Mesenchymal stem cell (in vitro differentiated cells and primary cell): ENCODE results near the gene CXCL8.

Experiments used
- DNase-seq: peaks from one replicate; pipeline ENCODE4 v3.0.0-alpha.2; 2013
- H2AFZ ChIP-seq: one replicate; pipeline ENCODE4 v1.6.1; 2013; ENCODE audit warnings: low read depth, mild to moderate bottlenecking, control low read depth, inconsistent platforms, low read length, moderate library complexity
- H2AK5ac ChIP-seq: 2 replicates; pipeline ENCODE4 v1.6.1; 2013; ENCODE audit warnings: low read length, moderate library complexity, mild to moderate bottlenecking, inconsistent platforms; ENCODE audit not compliant: severe bottlenecking
- H2BK120ac ChIP-seq: one replicate; pipeline ENCODE4 v1.6.1; 2013; ENCODE audit warnings: low read depth, mild to moderate bottlenecking, inconsistent platforms, low read length, moderate library complexity
- H2BK12ac ChIP-seq, 2 experiments: one replicate each; pipeline ENCODE4 v1.6.1; 2013; ENCODE audit warnings: inconsistent platforms in 2 of 2, low read length in 2 of 2, mild to moderate bottlenecking in 2 of 2, moderate library complexity in 2 of 2, control low read depth in 1 of 2
- H2BK15ac ChIP-seq: one replicate; pipeline ENCODE4 v1.6.1; 2013; ENCODE audit warnings: mild to moderate bottlenecking, low read depth, inconsistent platforms; ENCODE audit not compliant: poor library complexity, severe bottlenecking
- H2BK5ac ChIP-seq: 2 replicates; pipeline ENCODE4 v1.6.1; 2013; ENCODE audit warnings: low read depth, mild to moderate bottlenecking, low read length, control low read depth, inconsistent platforms; ENCODE audit not compliant: poor library complexity, severe bottlenecking
- H3K14ac ChIP-seq, 2 experiments: one replicate each; pipeline ENCODE4 v1.6.1; 2013; ENCODE audit warnings: inconsistent platforms in 2 of 2, low read length in 2 of 2, control low read depth in 1 of 2, mild to moderate bottlenecking in 1 of 2, moderate library complexity in 1 of 2
- H3K18ac ChIP-seq, 2 experiments: one replicate each; pipeline ENCODE4 v1.6.1; 2013; ENCODE audit warnings: inconsistent platforms in 2 of 2, low read length in 2 of 2, control low read depth in 1 of 2, low read depth in 1 of 2, mild to moderate bottlenecking in 1 of 2
- H3K23ac ChIP-seq, 2 experiments: one replicate each; pipeline ENCODE4 v1.6.1; 2013; ENCODE audit warnings: inconsistent platforms in 2 of 2, low read length in 2 of 2, mild to moderate bottlenecking in 2 of 2, moderate library complexity in 2 of 2, control low read depth in 1 of 2
- H3K27ac ChIP-seq: 2 replicates; pipeline ENCODE4 v1.5.1; 2013; ENCODE audit warnings: mild to moderate bottlenecking, moderate library complexity, low read length, control low read depth, inconsistent platforms; ENCODE audit not compliant: poor library complexity, severe bottlenecking
- H3K27me3 ChIP-seq, 2 experiments: 2 replicates each; pipeline versions ENCODE4 v1.6.1 to v1.7.0; 2013; ENCODE audit warnings: low read length in 2 of 2, mild to moderate bottlenecking in 2 of 2, moderate library complexity in 2 of 2, control low read depth in 1 of 2, inconsistent platforms in 1 of 2; ENCODE audit not compliant: control insufficient read depth in 1 of 2, insufficient read depth in 1 of 2
- H3K36me3 ChIP-seq, 2 experiments: 2 replicates each; pipeline versions ENCODE4 v1.6.1 to v1.7.0; 2013; ENCODE audit warnings: low read length in 2 of 2, control low read depth in 1 of 2, inconsistent platforms in 1 of 2, low read depth in 1 of 2, mild to moderate bottlenecking in 1 of 2; ENCODE audit not compliant: insufficient read depth in 2 of 2, control insufficient read depth in 1 of 2
- H3K4ac ChIP-seq, 2 experiments: one replicate each; pipeline ENCODE4 v1.6.1; 2013; ENCODE audit warnings: inconsistent platforms in 2 of 2, low read length in 2 of 2, mild to moderate bottlenecking in 2 of 2, moderate library complexity in 2 of 2, control low read depth in 1 of 2, low read depth in 1 of 2
- H3K4me1 ChIP-seq: 2 replicates; pipeline ENCODE4 v1.6.1; 2013; ENCODE audit warnings: low read depth, low read length, control low read depth; ENCODE audit not compliant: control insufficient read depth, insufficient read depth
- H3K4me2 ChIP-seq: 2 replicates; pipeline ENCODE4 v1.6.1; 2013; ENCODE audit warnings: low read length, mild to moderate bottlenecking, inconsistent platforms; ENCODE audit not compliant: poor library complexity, severe bottlenecking
- H3K4me3 ChIP-seq, 2 experiments: 2 replicates each; pipeline versions ENCODE4 v1.5.1 to v1.7.0; 2013; ENCODE audit warnings: low read length in 2 of 2, mild to moderate bottlenecking in 2 of 2, control low read depth in 1 of 2, low read depth in 1 of 2; ENCODE audit not compliant: insufficient read depth in 1 of 2
- H3K79me1 ChIP-seq: replicated peaks from 2 replicates; pipeline ENCODE4 v1.6.1; 2013; ENCODE audit warnings: mild to moderate bottlenecking, control low read depth, low read length, inconsistent platforms; ENCODE audit not compliant: poor library complexity, severe bottlenecking
- H3K9ac ChIP-seq: 2 replicates; pipeline ENCODE4 v1.7.0; 2013; ENCODE audit warnings: mild to moderate bottlenecking, low read length, moderate library complexity
- H3K9me3 ChIP-seq: 2 replicates; pipeline ENCODE4 v1.7.0; 2013; ENCODE audit warnings: mild to moderate bottlenecking, low read length; ENCODE audit not compliant: control insufficient read depth
- H4K8ac ChIP-seq: one replicate; pipeline ENCODE4 v1.6.1; 2013; ENCODE audit warnings: inconsistent platforms, mild to moderate bottlenecking, low read length, moderate library complexity
- H4K91ac ChIP-seq: one replicate; pipeline ENCODE4 v1.6.1; 2013; ENCODE audit warnings: mild to moderate bottlenecking, low read length, inconsistent platforms
- WGBS: methylation state at CpG from one replicate; pipeline ENCODE4 v1.1.7; 2013; ENCODE audit warnings: mixed read lengths; 5-methylcytosine and 5-hydroxymethylcytosine counted together

Gene CXCL8

GRCh38 chr4:73742490-73743160, 2.3 kb downstream of the CXCL8 start:
- Histone ChIP-seq H3K9ac (no peak overlapping the region), H2BK5ac (no peak overlapping the region), H2AK5ac (no peak overlapping the region), H2AFZ (no peak overlapping the region), H3K27ac (no peak overlapping the region), H3K79me1 (no peaks in the 10 kb centered on the region), H4K8ac (no peak overlapping the region), H3K27me3 (no peaks in the 10 kb centered on the region), H2BK15ac (no peak overlapping the region), H3K18ac (no peak overlapping the region), H3K14ac (no peak overlapping the region), H3K9me3 (no peaks in the 10 kb centered on the region), H3K4me3 (no peak overlapping the region), H3K36me3 (no peaks in the 10 kb centered on the region), H3K4me2 (no peak overlapping the region), H3K4ac (no peak overlapping the region), H2BK12ac (no peak overlapping the region), H3K4me1 (no peaks in the 10 kb centered on the region), H3K23ac (no peak overlapping the region), H2BK120ac (no peak overlapping the region), H4K91ac (no peak overlapping the region)
- 100% methylated on average over 2 of the region's 2 CpGs for WGBS
- DNase-seq: peak; percentile 32

- no peaks in the 10 kb centered on the region for H3K9me3 ChIP-seq
- no peak overlapping the region for H3K9ac ChIP-seq
- H2BK120ac ChIP-seq: no peak overlapping the region
- no peak overlapping the region for H2BK12ac ChIP-seq
- no peak for DNase-seq
- H3K18ac ChIP-seq: no peak overlapping the region
- no peak overlapping the region for H2BK5ac ChIP-seq
- no peak overlapping the region for H3K14ac ChIP-seq
- WGBS: no CpG with 5 or more reads among the region's 1 CpG
- H2AFZ ChIP-seq: no peak overlapping the region
- H3K4ac ChIP-seq: no peak overlapping the region
- no peak overlapping the region for H2BK15ac ChIP-seq
- no peak overlapping the region for H3K23ac ChIP-seq
- H4K91ac ChIP-seq: no peak overlapping the region
- no peak overlapping the region for H3K27ac ChIP-seq
- H4K8ac ChIP-seq: no peak overlapping the region
- no peak overlapping the region for H3K4me3 ChIP-seq
- H3K4me1 ChIP-seq: no peaks in the 10 kb centered on the region
- no peaks in the 10 kb centered on the region for H3K79me1 ChIP-seq
- H2AK5ac ChIP-seq: no peak overlapping the region
- no peaks in the 10 kb centered on the region for H3K27me3 ChIP-seq
- no peak overlapping the region for H3K4me2 ChIP-seq
- H3K36me3 ChIP-seq: no peaks in the 10 kb centered on the region
These were observed 2.9 kb downstream of the CXCL8 start for GRCh38 chr4:73743281-73743680.

- no peak overlapping the region for H4K8ac ChIP-seq
- no peak overlapping the region for H3K18ac ChIP-seq
These were observed 3.4 kb downstream of the CXCL8 start for GRCh38 chr4:73743795-73744194.

GRCh38 chr4:73744203-73744602, 3.8 kb downstream of the CXCL8 start:
- H3K23ac ChIP-seq: no peak overlapping the region
- WGBS: 90% methylated on average over 4 of the region's 5 CpGs
- H3K18ac ChIP-seq: no peak overlapping the region
- H2BK5ac ChIP-seq: no peak overlapping the region
- no peak overlapping the region for H2BK12ac ChIP-seq
- H3K14ac ChIP-seq: no peak overlapping the region
- no peaks in the 10 kb centered on the region for H3K4me1 ChIP-seq
- no peaks in the 10 kb centered on the region for H3K79me1 ChIP-seq
- DNase-seq: peak; percentile 52
- H3K9ac ChIP-seq: no peak overlapping the region
- H2AFZ ChIP-seq: no peak overlapping the region
- no peaks in the 10 kb centered on the region for H3K36me3 ChIP-seq
- no peak overlapping the region for H2BK15ac ChIP-seq
- no peak overlapping the region for H3K4ac ChIP-seq
- no peak overlapping the region for H2BK120ac ChIP-seq
- no peak overlapping the region for H3K4me2 ChIP-seq
- no peaks in the 10 kb centered on the region for H3K9me3 ChIP-seq
- no peak overlapping the region for H3K27ac ChIP-seq
- H4K91ac ChIP-seq: no peak overlapping the region
- no peaks in the 10 kb centered on the region for H3K27me3 ChIP-seq
- no peak overlapping the region for H2AK5ac ChIP-seq
- no peak overlapping the region for H4K8ac ChIP-seq
- H3K4me3 ChIP-seq: no peak overlapping the region

More at GRCh38 chr4:73743795-73744194, 3.4 kb downstream of the CXCL8 start:
- Histone ChIP-seq H3K4me3 (no peak overlapping the region), H2AFZ (no peak overlapping the region), H3K27me3 (no peaks in the 10 kb centered on the region), H3K14ac (no peak overlapping the region), H2BK15ac (no peak overlapping the region), H3K4me1 (no peaks in the 10 kb centered on the region), H3K9me3 (no peaks in the 10 kb centered on the region), H3K23ac (no peak overlapping the region), H3K4me2 (no peak overlapping the region), H2BK120ac (no peak overlapping the region), H3K36me3 (no peaks in the 10 kb centered on the region), H3K79me1 (no peaks in the 10 kb centered on the region), H3K9ac (no peak overlapping the region), H2BK5ac (no peak overlapping the region), H2BK12ac (no peak overlapping the region), H3K27ac (no peak overlapping the region), H3K4ac (no peak overlapping the region), H4K91ac (no peak overlapping the region), H2AK5ac (no peak overlapping the region)
- WGBS: 82% methylated on average over 3 of the region's 3 CpGs
- peak; percentile 48 for DNase-seq
